Measurements from ENCODE around the gene EGLN1. TPM values are rescaled to one million over a fixed set of nuclear protein-coding genes. Genes with fewer than 3 reads are reported as not detected.

Gene EGLN1
- total RNA-seq, 1 donor from 2014 or later, result 47.1 TPM

DNA sequence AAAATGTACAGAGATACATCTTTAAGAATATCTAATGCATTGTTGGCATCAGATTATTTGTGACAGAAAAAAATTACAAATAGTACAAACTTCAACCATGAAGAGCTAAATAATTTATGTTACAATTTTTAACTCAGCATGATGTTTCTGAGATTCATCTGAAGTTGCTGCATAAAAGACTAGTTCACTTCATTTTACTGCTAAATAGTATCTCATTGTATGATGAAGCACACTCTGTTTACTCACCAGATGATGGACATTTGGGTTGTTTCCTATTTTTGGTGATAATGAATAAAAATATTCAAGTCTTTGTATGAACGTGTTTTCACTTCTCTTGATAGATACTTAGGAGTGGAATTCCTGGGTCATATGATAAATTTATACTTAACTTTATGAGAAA lies 20.6 kb downstream of the EGLN1 start:
- no peak for DNase-seq (ENCODE audit: extremely low read depth, low read depth, low spot score)

DNA sequence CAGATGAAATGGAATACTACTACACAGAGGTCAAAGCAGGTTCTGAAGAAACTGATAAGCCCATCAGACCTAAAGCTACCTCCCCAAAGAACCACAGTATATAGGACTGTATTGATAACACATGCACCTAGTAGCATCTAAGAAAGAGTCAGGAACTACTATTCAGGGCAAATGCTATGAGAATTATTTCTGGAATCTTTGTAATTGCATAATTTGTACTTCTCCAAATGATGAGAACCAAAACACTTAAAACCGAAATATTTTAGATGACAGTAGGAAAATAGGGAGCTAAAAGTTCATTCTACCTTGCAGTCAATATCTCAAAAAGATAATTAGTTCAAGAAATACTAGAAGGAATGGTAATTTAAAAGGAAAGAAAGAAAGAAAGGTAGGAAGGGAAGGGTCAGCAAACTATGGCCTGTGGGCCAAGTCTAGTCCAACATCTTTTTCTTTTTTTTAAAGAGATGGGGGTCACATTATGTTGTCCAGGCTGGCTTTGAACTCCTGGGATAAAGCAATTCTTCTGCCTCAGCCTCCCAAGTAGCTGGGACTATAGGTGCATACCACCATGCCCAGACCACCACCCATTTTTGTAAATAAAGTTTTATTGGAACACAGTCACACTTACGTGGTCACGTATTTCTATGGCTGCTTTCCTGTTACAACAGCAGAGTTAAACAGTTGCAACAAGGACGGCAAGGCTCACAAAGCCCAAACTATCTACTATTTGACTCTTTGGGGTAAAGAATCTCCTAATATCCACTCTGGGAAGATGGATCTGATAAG lies 24.0 kb downstream of the EGLN1 start:
- DNase-seq (ENCODE audit: extremely low read depth, low read depth, low spot score), result no peak

DNA sequence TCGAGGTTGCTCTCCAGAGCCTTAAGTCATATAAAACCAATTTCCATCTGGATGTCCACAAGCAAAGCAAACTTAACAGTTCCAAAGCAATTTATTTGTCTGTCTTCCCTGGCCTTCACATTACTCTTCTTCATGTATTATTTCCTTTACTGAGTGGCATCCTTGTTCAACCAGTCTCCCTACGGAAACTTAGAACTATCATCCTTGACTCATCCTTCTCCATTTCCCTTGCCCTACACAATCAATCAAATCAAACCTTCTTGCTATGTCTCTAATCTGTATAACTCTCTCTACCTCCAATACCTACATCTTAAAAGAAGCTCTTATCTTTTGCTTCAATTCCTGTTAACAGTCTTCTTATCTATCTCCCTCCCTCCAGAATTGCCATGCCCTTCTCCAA lies 25.4 kb downstream of the EGLN1 start:
- no peak for DNase-seq (ENCODE audit: extremely low read depth, low read depth, low spot score)

DNA sequence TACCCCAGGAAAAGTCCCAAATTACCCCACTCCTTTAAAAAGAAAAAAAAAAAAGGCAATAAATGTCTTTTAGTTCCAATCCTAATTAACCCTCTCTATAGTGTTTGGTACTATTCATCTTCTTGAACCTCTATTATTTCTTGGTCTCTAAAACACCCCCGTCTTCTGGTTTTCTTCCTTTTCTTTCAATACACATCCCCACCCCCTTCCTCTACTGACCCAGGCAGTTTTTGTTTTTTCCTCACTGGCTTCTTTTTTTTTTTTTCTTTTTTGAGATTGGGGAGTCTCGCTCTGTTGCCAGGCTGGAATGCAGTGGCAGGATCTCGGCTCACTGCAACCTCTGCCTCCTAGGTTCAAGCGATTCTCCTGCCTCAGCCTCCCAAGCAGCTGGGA lies 26.1 kb downstream of the EGLN1 start:
- no peak for DNase-seq (ENCODE audit: extremely low read depth, low read depth, low spot score)

DNA sequence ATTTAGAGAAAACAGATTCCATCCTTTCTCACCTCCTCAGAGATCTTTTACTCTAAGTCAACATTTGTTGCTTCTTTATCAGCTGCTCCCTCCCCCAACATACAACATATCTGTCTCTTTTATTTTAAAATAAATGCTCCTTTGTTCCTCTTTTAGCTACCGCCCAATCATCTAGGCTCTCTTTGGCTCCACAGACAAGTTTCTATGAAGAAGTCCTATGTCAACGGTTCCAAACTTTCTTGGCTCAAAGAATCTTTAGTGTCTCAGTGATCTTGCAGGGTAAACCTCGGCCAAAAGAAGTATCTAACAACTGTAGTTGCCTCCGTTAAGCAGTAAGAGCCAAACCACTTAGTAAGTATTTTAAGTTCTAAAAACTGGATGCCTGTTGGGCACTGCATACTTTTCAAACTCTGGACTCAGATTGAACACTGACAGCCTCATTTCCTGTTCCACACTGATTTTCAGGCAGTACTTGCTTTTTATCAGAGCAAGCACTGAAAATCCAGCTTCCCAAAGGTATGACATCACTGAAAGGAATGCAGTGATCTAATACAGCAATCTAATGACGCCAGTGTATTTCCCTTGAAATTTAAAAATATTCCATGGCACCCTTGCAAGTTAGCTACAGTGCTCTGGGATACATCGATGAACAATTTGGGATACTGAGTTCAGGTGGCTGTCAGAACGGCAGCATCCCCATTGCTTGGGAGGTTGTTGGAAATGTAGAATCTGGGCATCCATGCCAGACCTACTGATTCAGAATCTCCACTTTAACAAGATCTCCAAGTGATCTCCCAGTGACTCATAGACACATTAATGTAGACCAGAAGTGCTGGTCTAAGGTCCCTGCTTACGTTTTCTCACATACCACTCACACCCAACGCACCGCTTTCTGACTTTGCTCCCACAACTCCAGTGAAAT lies 26.8 kb downstream of the EGLN1 start:
- peak; percentile 88 for DNase-seq (ENCODE audit: extremely low read depth, low read depth, low spot score)

DNA sequence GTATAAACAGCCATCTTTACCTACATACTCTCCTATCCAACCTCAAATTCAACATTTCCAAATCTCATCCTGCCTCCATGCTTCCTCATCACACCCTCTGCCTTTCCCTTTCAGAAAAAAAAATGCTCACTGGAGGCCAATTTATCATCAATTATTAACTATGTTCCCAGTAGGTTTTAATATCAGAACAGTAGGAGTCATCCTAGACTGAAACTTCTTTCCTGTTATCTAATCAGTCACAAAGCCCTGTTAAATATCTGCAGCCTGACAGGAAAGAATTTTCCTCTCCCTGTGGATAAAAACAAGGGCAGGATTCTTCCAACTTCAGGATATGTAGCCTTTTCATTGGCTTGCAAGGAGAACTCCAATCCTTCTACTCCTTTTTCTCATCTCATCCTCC lies 28.4 kb downstream of the EGLN1 start:
- DNase-seq (ENCODE audit: extremely low read depth, low read depth, low spot score), result no peak

DNA sequence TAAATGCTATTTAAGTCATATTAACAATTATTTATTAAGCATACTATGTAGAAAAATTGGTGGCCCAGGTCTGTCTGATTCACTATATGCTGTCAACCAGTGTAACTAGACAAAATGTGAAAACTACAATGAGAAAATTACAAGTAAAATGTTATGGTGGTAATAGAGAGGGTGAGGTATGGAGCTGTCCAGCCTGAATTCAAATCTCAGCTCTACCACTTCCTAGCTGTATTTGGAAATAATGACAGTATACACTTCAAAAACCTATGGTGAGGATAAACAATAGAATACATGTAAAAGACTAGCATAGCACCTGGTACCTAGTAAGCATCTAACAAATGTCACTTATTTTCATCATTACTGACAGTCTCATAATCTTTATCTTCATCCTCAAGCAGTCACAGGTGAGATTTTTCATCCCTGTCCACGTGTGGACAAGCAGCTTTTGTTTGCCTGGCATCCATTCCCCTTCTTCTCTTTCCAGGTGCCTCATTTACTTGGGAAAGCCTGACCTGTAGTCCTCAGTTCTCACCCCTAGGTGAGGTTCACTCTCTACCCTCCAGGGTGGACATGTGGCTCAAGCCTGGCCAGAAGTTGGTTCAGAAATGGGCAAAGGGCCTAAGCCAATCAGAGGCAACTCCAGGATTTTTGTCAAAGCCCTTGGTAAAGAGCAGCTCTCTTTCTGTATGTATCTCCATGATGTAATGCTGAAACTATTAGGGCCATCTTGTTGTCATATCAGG lies 29.5 kb downstream of the EGLN1 start:
- no peak for DNase-seq (ENCODE audit: extremely low read depth, low read depth, low spot score)

- DNase-seq (ENCODE audit: extremely low read depth, low read depth, low spot score), result peak; percentile 41
Observed at GRCh38 chr1:231390071-231390470, 32.0 kb downstream of the EGLN1 start.

DNA sequence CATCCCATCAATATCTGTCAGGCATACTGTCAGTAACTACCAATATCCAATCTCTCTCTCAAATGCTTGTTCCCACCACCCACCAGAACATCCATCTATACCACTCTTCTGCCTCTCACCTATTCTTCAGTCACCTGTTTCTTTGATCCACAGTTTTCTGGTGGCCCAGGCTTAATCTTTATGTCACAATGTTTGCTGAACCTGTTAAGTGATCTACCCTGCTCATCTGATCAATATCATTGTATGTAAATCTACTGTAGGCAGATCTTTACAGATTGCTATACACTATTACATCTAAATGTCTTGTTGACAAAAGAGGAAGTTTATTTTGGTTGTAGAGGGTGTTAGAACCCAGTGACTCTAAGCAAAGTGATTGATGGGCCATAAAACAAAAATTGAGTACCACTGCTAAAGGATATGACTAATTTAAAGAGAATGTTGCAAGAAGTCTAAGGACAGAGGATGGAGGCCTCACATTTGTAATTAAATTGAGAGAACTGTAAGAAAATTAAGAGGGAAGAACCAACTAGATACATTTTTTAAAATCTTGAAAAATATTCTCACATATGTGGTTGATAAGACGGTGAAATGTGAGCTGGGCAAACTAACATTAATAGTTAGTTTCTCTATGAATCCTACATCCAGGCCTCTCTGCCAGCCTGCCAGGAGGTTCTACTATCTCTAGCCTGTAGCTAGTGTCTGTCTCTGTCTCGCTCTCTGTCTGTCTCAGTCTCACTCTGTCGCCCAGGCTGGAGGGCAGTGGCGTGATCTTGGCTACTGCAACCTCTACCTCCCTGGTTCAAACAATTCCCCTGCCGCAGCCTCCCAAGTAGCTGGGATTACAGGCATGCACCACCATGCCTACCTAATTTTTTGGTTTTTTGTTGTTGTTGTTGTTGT lies 34.1 kb downstream of the EGLN1 start:
- peak; percentile 60 for DNase-seq (ENCODE audit: extremely low read depth, low read depth, low spot score)

GRCh38 chr1:231386466-231386865 lies 35.6 kb downstream of the EGLN1 start:
- DNase-seq (ENCODE audit: extremely low read depth, low read depth, low spot score), result no peak

GRCh38 chr1:231385416-231385748 lies 36.7 kb downstream of the EGLN1 start:
- no peak for DNase-seq (ENCODE audit: extremely low read depth, low read depth, low spot score)

DNA sequence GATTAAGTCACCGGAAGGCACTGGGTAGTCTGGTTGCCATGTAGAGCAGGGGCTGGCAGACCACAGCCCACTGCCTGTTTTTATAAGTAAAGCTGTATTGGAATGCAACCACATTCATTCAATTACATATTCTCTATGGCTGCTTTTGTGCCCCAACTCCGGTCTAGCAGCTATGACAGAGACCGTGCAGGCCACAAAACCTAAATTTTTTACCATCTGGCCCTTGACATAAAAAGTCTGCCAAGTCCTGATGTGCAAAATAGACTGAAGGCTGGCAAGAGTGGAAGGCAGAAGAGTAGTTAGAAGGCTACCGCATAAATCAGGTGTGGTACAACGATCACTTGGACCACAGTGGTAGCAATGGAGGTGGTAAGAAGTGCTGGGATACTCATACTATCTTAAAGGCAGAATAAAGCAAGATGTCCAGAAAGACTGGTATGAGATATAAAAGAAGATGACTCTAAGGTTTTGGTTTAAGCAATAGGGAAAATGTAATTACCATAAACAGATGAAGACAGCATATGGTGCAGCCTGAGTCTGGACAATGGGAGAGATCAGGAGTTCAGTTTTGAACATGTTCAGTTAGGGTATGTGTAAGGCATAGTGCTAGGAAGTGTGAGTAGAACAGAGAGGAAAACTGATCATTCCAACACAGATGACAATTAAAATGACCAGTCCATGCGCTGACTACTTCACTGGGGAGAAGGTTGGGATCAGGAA lies 37.2 kb downstream of the EGLN1 start:
- DNase-seq (ENCODE audit: extremely low read depth, low read depth, low spot score), result no peak

GRCh38 chr1:231383159-231383860 lies 38.8 kb downstream of the EGLN1 start:
- DNase-seq (ENCODE audit: extremely low read depth, low read depth, low spot score), result no peak

GRCh38 chr1:231382426-231382825 lies 39.7 kb downstream of the EGLN1 start:
- DNase-seq (ENCODE audit: extremely low read depth, low read depth, low spot score), result no peak

DNA sequence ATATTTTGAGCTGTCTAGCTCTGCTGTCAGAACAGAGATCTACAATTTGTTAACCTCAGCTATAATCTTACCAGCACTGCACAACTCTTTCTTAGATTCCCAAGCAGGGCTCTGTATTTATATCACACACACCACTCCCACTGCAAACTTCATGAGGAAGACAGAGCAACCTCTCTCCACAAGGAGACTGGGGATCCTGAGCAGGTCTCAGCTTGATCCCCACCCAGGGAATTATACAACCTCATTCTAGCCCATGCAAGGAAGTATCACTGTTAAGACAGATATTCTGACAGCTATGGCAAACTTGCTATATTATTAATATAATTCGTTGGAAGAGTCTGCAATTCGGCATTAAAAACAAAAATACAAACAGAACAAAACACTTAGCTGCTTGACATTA lies 40.4 kb downstream of the EGLN1 start:
- no peak for DNase-seq (ENCODE audit: extremely low read depth, low read depth, low spot score)

- no peak for DNase-seq (ENCODE audit: extremely low read depth, low read depth, low spot score)
Observed at GRCh38 chr1:231376875-231377549, 45.1 kb downstream of the EGLN1 start.

DNA sequence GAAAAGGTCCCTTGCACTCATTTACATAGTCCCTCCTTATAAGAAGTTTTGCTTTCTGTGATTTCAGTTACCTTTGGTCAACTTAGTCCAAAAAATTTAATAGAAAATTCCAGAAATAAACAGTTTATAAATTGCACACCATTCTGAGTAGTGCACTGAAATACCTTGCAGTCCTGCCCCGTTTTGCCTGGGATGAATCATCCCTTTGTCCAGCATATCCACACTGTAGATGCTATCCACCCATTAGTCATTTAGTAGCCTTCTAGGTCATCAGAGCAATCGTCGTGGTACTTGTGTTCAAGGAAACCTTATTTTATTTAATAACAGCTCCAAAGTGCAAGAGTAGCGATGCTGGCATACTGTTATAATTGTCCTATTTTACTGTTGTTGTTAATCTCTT lies 46.0 kb downstream of the EGLN1 start:
- no peak for DNase-seq (ENCODE audit: extremely low read depth, low read depth, low spot score)

GRCh38 chr1:231374394-231374793 lies 47.7 kb downstream of the EGLN1 start:
- DNase-seq (ENCODE audit: extremely low read depth, low read depth, low spot score), result no peak

DNA sequence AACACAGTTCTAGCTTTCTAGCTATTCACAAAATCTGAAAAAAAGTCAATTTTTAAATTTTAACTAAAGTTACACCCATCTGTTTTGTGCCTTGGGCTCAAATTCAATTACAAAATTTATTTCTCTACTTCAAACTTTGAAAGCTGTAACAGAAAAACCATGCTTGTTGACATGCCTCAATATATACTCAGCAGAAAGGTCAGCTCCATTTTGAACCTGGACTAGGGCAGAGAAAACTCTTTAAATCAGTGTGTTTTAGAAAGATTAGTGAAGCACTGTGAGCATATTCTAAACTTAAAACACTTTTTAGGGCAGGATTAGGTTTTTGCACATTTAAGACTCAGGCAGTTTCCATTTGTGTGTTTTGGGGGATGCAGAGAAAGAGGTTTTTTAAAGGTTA lies 49.6 kb downstream of the EGLN1 start:
- DNase-seq (ENCODE audit: extremely low read depth, low read depth, low spot score), result no peak
